ENCODE results near the gene KRT10.

Gene KRT10

GRCh38 chr17:40833882-40834281 lies 11.5 kb upstream of the KRT10 start:
- H3K4me3 ChIP-seq (ENCODE audit: low read depth, low read length): no peak overlapping the region

GRCh38 chr17:40832840-40833239 lies 10.4 kb upstream of the KRT10 start:
- TF ChIP-seq CTCF (IDR thresholded peaks at IDR 0.05; ENCODE audit: borderline replicate concordance, insufficient read depth, low read depth, low read length): no peak
- H3K4me3 ChIP-seq (ENCODE audit: low read depth, low read length): no peak overlapping the region

More at GRCh38 chr17:40833882-40834281, 11.5 kb upstream of the KRT10 start:
- TF ChIP-seq CTCF (IDR thresholded peaks at IDR 0.05; ENCODE audit: borderline replicate concordance, insufficient read depth, low read depth, low read length): no peak

GRCh38 chr17:40830085-40830776 lies 7.8 kb upstream of the KRT10 start:
- no peak for TF ChIP-seq CTCF (IDR thresholded peaks at IDR 0.05; ENCODE audit: borderline replicate concordance, insufficient read depth, low read depth, low read length)
- no peak overlapping the region for H3K4me3 ChIP-seq (ENCODE audit: low read depth, low read length)

GRCh38 chr17:40828454-40829044 lies 6.1 kb upstream of the KRT10 start:
- TF ChIP-seq CTCF (IDR thresholded peaks at IDR 0.05; ENCODE audit: borderline replicate concordance, insufficient read depth, low read depth, low read length): no peak
- no peak overlapping the region for H3K4me3 ChIP-seq (ENCODE audit: low read depth, low read length)

- no peak overlapping the region for H3K4me3 ChIP-seq (ENCODE audit: low read depth, low read length)
- no peak for TF ChIP-seq CTCF (IDR thresholded peaks at IDR 0.05; ENCODE audit: borderline replicate concordance, insufficient read depth, low read depth, low read length)
Observed at GRCh38 chr17:40827746-40828453, 5.5 kb upstream of the KRT10 start.

GRCh38 chr17:40825599-40825998 lies 3.2 kb upstream of the KRT10 start:
- no peak for TF ChIP-seq CTCF (IDR thresholded peaks at IDR 0.05; ENCODE audit: borderline replicate concordance, insufficient read depth, low read depth, low read length)
- H3K4me3 ChIP-seq (ENCODE audit: low read depth, low read length): no peak overlapping the region

Measured in GM12875 (cell line).